Lower leg skin (tissue), 4 donors: ENCODE results near the gene NFIB. TPM values are rescaled to one million over a fixed set of nuclear protein-coding genes. Genes with fewer than 3 reads are reported as not detected.

Source experiments
- DNase-seq, 2 donors: peaks; one replicate each; pipeline ENCODE4 v3.0.0-alpha.2; 2019; ENCODE audit warnings: low spot score in 2 of 2
- H3K4me3 ChIP-seq: fragments of 200-600 bp; sonication (generic); 2 replicates; pipeline ENCODE4 v1.5.1; 2017; ENCODE audit warnings: mild to moderate bottlenecking, low read depth; ENCODE audit not compliant: poor library complexity, severe bottlenecking
- CTCF ChIP-seq, 3 donors: fragments of 450-650 bp; IDR thresholded peaks; one replicate each; pipeline ENCODE4 v1.5.1; 2016; ENCODE audit warnings: antibody characterized with exemption in 3 of 3, mild to moderate bottlenecking in 3 of 3, moderate library complexity in 2 of 3
- POLR2A ChIP-seq, 2 donors: fragments of 450-650 bp; IDR thresholded peaks; one replicate each; pipeline ENCODE4 v1.6.1; 2016 to 2017; ENCODE audit warnings: antibody characterized with exemption in 2 of 2, mild to moderate bottlenecking in 1 of 2, moderate library complexity in 1 of 2
- WGBS, 2 donors: methylation state at CpG; one replicate each; pipeline ENCODE4 v1.1.5; 2018; 5-methylcytosine and 5-hydroxymethylcytosine counted together
- intact Hi-C: fragments of 100-400 bp; cut with DNase I; formaldehyde crosslinking; loops from one replicate; pipeline ENCODE4 v1.15.0; 2023; ENCODE audit warnings: low total_unique reads
- total RNA-seq, 4 donors: library from RNA; depleted of rRNA; stranded (reverse); fragments of >200 nt; gene quantifications; one replicate each; pipeline ENCODE4 v1.1.0, GENCODE V29; 2016

Gene NFIB
- total RNA-seq, 4 donors from 2014 or later, result 68.2 to 145 (median 78.6) TPM

GRCh38 chr9:14193328-14193990, 120.5 kb downstream of the NFIB start:
- no peak for DNase-seq
- H3K4me3 ChIP-seq, result no peak overlapping the region
- no peak for TF ChIP-seq POLR2A (IDR thresholded peaks at IDR 0.05)
- no peak for TF ChIP-seq CTCF (IDR thresholded peaks at IDR 0.05)
- 69 to 74% methylated on average over 7 of the region's 7 CpGs for WGBS, 2 donors
- intact Hi-C loops, result no loop called here

GRCh38 chr9:14192556-14192955, 121.4 kb downstream of the NFIB start:
- 86 to 91% methylated on average over 1 of the region's 1 CpG for WGBS, 2 donors
- H3K4me3 ChIP-seq, result no peak overlapping the region
- intact Hi-C loops, result no loop called here
- TF ChIP-seq CTCF (IDR thresholded peaks at IDR 0.05) (no peak), POLR2A (IDR thresholded peaks at IDR 0.05) (no peak)
- no peak for DNase-seq

- intact Hi-C loops, result no loop called here
- no peak for TF ChIP-seq POLR2A (IDR thresholded peaks at IDR 0.05)
- no peak for DNase-seq
- no peak overlapping the region for H3K4me3 ChIP-seq
- 95 to 98% methylated on average over 1 of the region's 1 CpG for WGBS, 2 donors
Observed at GRCh38 chr9:14191512-14191911, 122.4 kb downstream of the NFIB start.

- TF ChIP-seq CTCF (IDR thresholded peaks at IDR 0.05) (no peak), POLR2A (IDR thresholded peaks at IDR 0.05) (no peak)
- intact Hi-C loops, result no loop called here
- no peak overlapping the region for H3K4me3 ChIP-seq
- 58 to 71% methylated on average over 1 of the region's 1 CpG for WGBS, 2 donors
- DNase-seq, result no peak
Observed at GRCh38 chr9:14190240-14190639, 123.7 kb downstream of the NFIB start.

- 54 to 68% methylated on average over 1 of the region's 1 CpG for WGBS, 2 donors
- H3K4me3 ChIP-seq, result no peak overlapping the region
- DNase-seq, result no peak
- intact Hi-C loops, result no loop called here
- no peak for TF ChIP-seq POLR2A (IDR thresholded peaks at IDR 0.05)
- no peak for TF ChIP-seq CTCF (IDR thresholded peaks at IDR 0.05)
Observed at GRCh38 chr9:14189578-14189977, 124.4 kb downstream of the NFIB start.

- H3K4me3 ChIP-seq, result no peak overlapping the region
- WGBS, 2 donors, result 54 to 60% methylated on average over 4 of the region's 4 CpGs
- TF ChIP-seq POLR2A (IDR thresholded peaks at IDR 0.05), result no peak
- no peak for TF ChIP-seq CTCF (IDR thresholded peaks at IDR 0.05)
- intact Hi-C loops, result no loop called here
- no peak for DNase-seq
Observed at GRCh38 chr9:14189146-14189545, 124.8 kb downstream of the NFIB start.
